Mesothelial cell of epicardium (in vitro differentiated cells): ENCODE data around the gene NFKB1. TPM values are rescaled to one million over a fixed set of nuclear protein-coding genes. Genes with fewer than 3 reads are reported as not detected.

Experiments
- DNase-seq, 2 experiments: peaks; one replicate each; pipeline ENCODE4 v3.0.0; 2021; ENCODE audit warnings: low spot score in 2 of 2; ENCODE audit not compliant: unreplicated experiment in 2 of 2
- H3K27ac Mint-ChIP-seq: 2 replicates; pipeline ENCODE4 v1.8.0; 2021; ENCODE audit warnings: mixed read lengths
- H3K27me3 Mint-ChIP-seq: 2 replicates; pipeline ENCODE4 v1.8.0; 2021; ENCODE audit warnings: low read depth, mixed read lengths
- H3K36me3 Mint-ChIP-seq: 2 replicates; pipeline ENCODE4 v1.8.0; 2021; ENCODE audit warnings: mixed read lengths
- H3K4me1 Mint-ChIP-seq: 2 replicates; pipeline ENCODE4 v1.8.0; 2021; ENCODE audit warnings: mixed read lengths
- H3K4me3 Mint-ChIP-seq: 2 replicates; pipeline ENCODE4 v1.8.0; 2021; ENCODE audit warnings: mild to moderate bottlenecking, moderate library complexity, mixed read lengths
- H3K9me3 Mint-ChIP-seq: 2 replicates; pipeline ENCODE4 v1.8.0; 2021; ENCODE audit warnings: mixed read lengths
- CTCF ChIP-seq: fragments of 200-600 bp; sonication (generic); IDR thresholded peaks from one replicate; pipeline ENCODE4 v1.5.0; 2021; ENCODE audit warnings: antibody characterized with exemption; ENCODE audit not compliant: unreplicated experiment
- total RNA-seq: library from RNA; stranded (reverse); gene quantifications from 3 replicates; pipeline ENCODE4 v1.2.1, GENCODE V29; 2021

NFKB1 gene
- total RNA-seq, 1 donor from 2014 or later, result 30.9 TPM

GRCh38 chr4:102586644-102587021 lies 85.5 kb downstream of the NFKB1 start:
- DNase-seq, result no peak
- Mint-ChIP-seq H3K27ac (no peak overlapping the region), H3K4me3 (no peak overlapping the region), H3K9me3 (peaks cover 21% of the 10 kb centered on the region), H3K27me3 (no peaks in the 10 kb centered on the region), H3K36me3 (peaks cover 57% of the 10 kb centered on the region), H3K4me1 (no peaks in the 10 kb centered on the region)
- no peak for TF ChIP-seq CTCF

- H3K36me3 Mint-ChIP-seq, result peaks cover 58% of the 10 kb centered on the region
- no peak for TF ChIP-seq CTCF
These were observed 88.6 kb downstream of the NFKB1 start for GRCh38 chr4:102589743-102590142.

GRCh38 chr4:102592256-102592655 lies 91.1 kb downstream of the NFKB1 start:
- Mint-ChIP-seq H3K27me3 (no peaks in the 10 kb centered on the region), H3K4me3 (no peak overlapping the region), H3K27ac (no peak overlapping the region), H3K36me3 (peaks cover 64% of the 10 kb centered on the region), H3K9me3 (peaks cover 26% of the 10 kb centered on the region), H3K4me1 (no peaks in the 10 kb centered on the region)
- DNase-seq, result no peak
- no peak for TF ChIP-seq CTCF

More at GRCh38 chr4:102589743-102590142, 88.6 kb downstream of the NFKB1 start:
- Mint-ChIP-seq H3K9me3 (peaks cover 26% of the 10 kb centered on the region), H3K27ac (no peak overlapping the region), H3K27me3 (no peaks in the 10 kb centered on the region), H3K4me1 (no peaks in the 10 kb centered on the region), H3K4me3 (no peak overlapping the region)
- no peak for DNase-seq

- no peak overlapping the region for H3K27ac Mint-ChIP-seq
- peaks cover 26% of the 10 kb centered on the region for H3K9me3 Mint-ChIP-seq
- DNase-seq, result no peak
- no peaks in the 10 kb centered on the region for H3K27me3 Mint-ChIP-seq
- peaks cover 4% of the 10 kb centered on the region for H3K4me1 Mint-ChIP-seq
- H3K36me3 Mint-ChIP-seq, result peaks cover 66% of the 10 kb centered on the region
- TF ChIP-seq CTCF, result no peak
- H3K4me3 Mint-ChIP-seq, result no peak overlapping the region
These were observed 92.0 kb downstream of the NFKB1 start for GRCh38 chr4:102593147-102593546.

- DNase-seq, result no peak
- H3K27me3 Mint-ChIP-seq, result no peaks in the 10 kb centered on the region
- H3K4me1 Mint-ChIP-seq, result peaks cover 10% of the 10 kb centered on the region
- H3K9me3 Mint-ChIP-seq, result peaks cover 26% of the 10 kb centered on the region
- H3K27ac Mint-ChIP-seq, result no peak overlapping the region
- no peak for TF ChIP-seq CTCF
- no peak overlapping the region for H3K4me3 Mint-ChIP-seq
- H3K36me3 Mint-ChIP-seq, result peaks cover 65% of the 10 kb centered on the region
These were observed 92.8 kb downstream of the NFKB1 start for GRCh38 chr4:102594000-102594399.

GRCh38 chr4:102596532-102596931 lies 95.4 kb downstream of the NFKB1 start:
- Mint-ChIP-seq H3K27me3 (no peaks in the 10 kb centered on the region), H3K9me3 (peaks cover 6% of the 10 kb centered on the region), H3K4me1 (peaks cover 14% of the 10 kb centered on the region), H3K36me3 (peaks cover 53% of the 10 kb centered on the region), H3K4me3 (no peak overlapping the region), H3K27ac (no peak overlapping the region)
- no peak for TF ChIP-seq CTCF
- DNase-seq, result no peak
